ENCODE data around the gene XYLT1. TPM values are rescaled to one million over a fixed set of nuclear protein-coding genes. Genes with fewer than 3 reads are reported as not detected.
A peak's percentile ranks its signal among the peaks of the same experiment; 100 is the strongest.

Gene XYLT1
- total and polyA plus RNA-seq, 2 of the 13 experiments (the other 11 are each of a cell fraction or from before 2014, with no cell fraction given), result not detected

GRCh38 chr16:17450291-17450690 is 20.5 kb downstream of the XYLT1 start:
- no TSS peak for BruUV-seq (replicated peaks)
- 6% methylated on average over 7 of the region's 7 CpGs for WGBS (ENCODE audit: low lambda C conversion rate)
- H3K9ac ChIP-seq (ENCODE audit: insufficient read depth, low read depth, low read length), result no peak overlapping the region
- no peak overlapping the region for H3K4me2 ChIP-seq (ENCODE audit: low read depth, low read length)
- H3K27ac ChIP-seq (ENCODE audit: extremely low read length, insufficient read depth, low read length), result no peak overlapping the region
- H2AFZ ChIP-seq (ENCODE audit: low read length), result no peak overlapping the region
- ChIA-PET CTCF (ENCODE audit: low intra/inter-chr PET ratio, low total read pairs) (no interaction called here), POLR2A (interaction anchor here (0.7 kb wide), 1 partner anchor 8 kb away, joined by 4 read pairs; no protein-coding TSS in a partner anchor)
- H4K20me1 ChIP-seq (ENCODE audit: insufficient read depth, low read length), result no peaks in the 10 kb centered on the region; the same call in 1 of the 2 replicates
- no peaks in the 10 kb centered on the region for H3K36me3 ChIP-seq (replicated peaks in 1 of 2; ENCODE audit: control insufficient read depth in 1 of 2, insufficient read depth in 2 of 2, low read length in 2 of 2)
- peak; percentile 97 for TF ChIP-seq MNT (IDR thresholded peaks at IDR 0.05)
- no peak for TF ChIP-seq ZSCAN25 (CRISPR knock-in tag; IDR thresholded peaks at IDR 0.05)
- no peak for TF ChIP-seq ZSCAN5A (CRISPR knock-in tag; IDR thresholded peaks at IDR 0.05; ENCODE audit: borderline replicate concordance)
- ATAC-seq, result no peak
- no peak overlapping the region for H3K4me3 ChIP-seq (replicated peaks in 1 of 3; ENCODE audit: insufficient read depth in 1 of 3, low read depth in 2 of 3, low read length in 3 of 3)
- FAIRE-seq, result no peak
- no peaks in the 10 kb centered on the region for H3K4me1 ChIP-seq (ENCODE audit: insufficient read depth, low read length)
- no peak for DNase-seq (ENCODE audit: low spot score)
- H3K79me2 ChIP-seq (ENCODE audit: insufficient read depth, low read length), result no peaks in the 10 kb centered on the region
- no peaks in the 10 kb centered on the region for H3K9me3 ChIP-seq (ENCODE audit: low read length)
- in situ Hi-C loops (cut with HindIII; ENCODE audit: extremely low pct_ligation_motif_present, low pct_unique_long_range_greater_than_20kb) (loop anchor here (25.0 kb wide), 1 partner anchor 588 kb away; no protein-coding TSS in a partner anchor), intact Hi-C loops (cut with micrococcal nuclease; ENCODE audit: unreplicated experiment) (no loop called here)
- H3K27me3 ChIP-seq (ENCODE audit: control insufficient read depth in 1 of 2, insufficient read depth in 2 of 2, low read length in 2 of 2), result peaks cover 3 to 36% of the 10 kb centered on the region in 2 experiments; a peak in 3 of 5 replicates

Measured in HepG2 (cell line).